NCI-H1417 treated with DMSO at 0.1 percent for 48 hours (cell line): ENCODE data around the gene PKP4.

Source experiments
- DNase-seq: peaks from one replicate; lab custom pipeline; 2025; lab: John Stamatoyannopoulos, UW

Gene PKP4

GRCh38 chr2:158546412-158547144 is 89.8 kb downstream of the PKP4 start:
- no peak for DNase-seq

GRCh38 chr2:158553257-158553656 is 96.5 kb downstream of the PKP4 start:
- DNase-seq = no peak

GRCh38 chr2:158554996-158555395 is 98.2 kb downstream of the PKP4 start:
- DNase-seq = no peak

- no peak for DNase-seq
Observed at GRCh38 chr2:158556124-158556523, 99.4 kb downstream of the PKP4 start.

GRCh38 chr2:158557752-158558151 is 101.0 kb downstream of the PKP4 start:
- no peak for DNase-seq

GRCh38 chr2:158559252-158559651 is 102.5 kb downstream of the PKP4 start:
- DNase-seq = no peak

- no peak for DNase-seq
Observed at GRCh38 chr2:158560259-158560658, 103.5 kb downstream of the PKP4 start.

- DNase-seq = no peak
Observed at GRCh38 chr2:158561054-158561453, 104.3 kb downstream of the PKP4 start.

- no peak for DNase-seq
Observed at GRCh38 chr2:158567208-158567607, 110.5 kb downstream of the PKP4 start.

- no peak for DNase-seq
Observed at GRCh38 chr2:158569284-158569683, 112.5 kb downstream of the PKP4 start.

- DNase-seq = no peak
Observed at GRCh38 chr2:158570869-158571268, 114.1 kb downstream of the PKP4 start.

- no peak for DNase-seq
Observed at GRCh38 chr2:158573739-158574138, 117.0 kb downstream of the PKP4 start.

GRCh38 chr2:158575051-158575635 is 118.4 kb downstream of the PKP4 start:
- no peak for DNase-seq

GRCh38 chr2:158577141-158577540 is 120.4 kb downstream of the PKP4 start:
- DNase-seq = no peak

- DNase-seq = no peak
Observed at GRCh38 chr2:158578703-158579330, 122.1 kb downstream of the PKP4 start.

GRCh38 chr2:158579928-158580327 is 123.2 kb downstream of the PKP4 start:
- no peak for DNase-seq

GRCh38 chr2:158580760-158581159 is 124.0 kb downstream of the PKP4 start:
- DNase-seq = no peak

- DNase-seq = no peak
Observed at GRCh38 chr2:158582670-158583069, 125.9 kb downstream of the PKP4 start.

- no peak for DNase-seq
Observed at GRCh38 chr2:158583923-158584322, 127.2 kb downstream of the PKP4 start.

GRCh38 chr2:158586491-158586890 is 129.7 kb downstream of the PKP4 start:
- DNase-seq = no peak

- no peak for DNase-seq
Observed at GRCh38 chr2:158589303-158589702, 132.6 kb downstream of the PKP4 start.

GRCh38 chr2:158598862-158599517 is 142.2 kb downstream of the PKP4 start:
- no peak for DNase-seq

GRCh38 chr2:158599609-158600008 is 142.9 kb downstream of the PKP4 start:
- no peak for DNase-seq
